ENCODE results near the gene KAT2A. TPM values are rescaled to one million over a fixed set of nuclear protein-coding genes. Genes with fewer than 3 reads are reported as not detected.

The KAT2A gene
- total RNA-seq, 1 donor from 2014 or later: 13.1 TPM

GRCh38 chr17:42109086-42109485 is 12.1 kb downstream of the KAT2A start:
- H3K4me3 ChIP-seq (ENCODE audit: low read depth, low read length): no peak overlapping the region
- TF ChIP-seq CTCF (conservative IDR thresholded peaks at IDR 0.05; ENCODE audit: low read depth, low read length): no peak
- no peak for DNase-seq (ENCODE audit: low read depth)

GRCh38 chr17:42107597-42108576 is 13.3 kb downstream of the KAT2A start:
- no peak for DNase-seq (ENCODE audit: low read depth)
- no peak overlapping the region for H3K4me3 ChIP-seq (ENCODE audit: low read depth, low read length)
- no peak for TF ChIP-seq CTCF (conservative IDR thresholded peaks at IDR 0.05; ENCODE audit: low read depth, low read length)

- H3K4me3 ChIP-seq (ENCODE audit: low read depth, low read length): no peak overlapping the region
- DNase-seq (ENCODE audit: low read depth): no peak
- TF ChIP-seq CTCF (conservative IDR thresholded peaks at IDR 0.05; ENCODE audit: low read depth, low read length): no peak
Measured at GRCh38 chr17:42107124-42107523, 14.0 kb downstream of the KAT2A start.

GRCh38 chr17:42106009-42106408 is 15.2 kb downstream of the KAT2A start:
- H3K4me3 ChIP-seq (ENCODE audit: low read depth, low read length): no peak overlapping the region
- DNase-seq (ENCODE audit: low read depth): no peak
- no peak for TF ChIP-seq CTCF (conservative IDR thresholded peaks at IDR 0.05; ENCODE audit: low read depth, low read length)

- DNase-seq (ENCODE audit: low read depth): no peak
- no peak overlapping the region for H3K4me3 ChIP-seq (ENCODE audit: low read depth, low read length)
- no peak for TF ChIP-seq CTCF (conservative IDR thresholded peaks at IDR 0.05; ENCODE audit: low read depth, low read length)
Measured at GRCh38 chr17:42104264-42104663, 16.9 kb downstream of the KAT2A start.

GRCh38 chr17:42103221-42103954 is 17.8 kb downstream of the KAT2A start:
- TF ChIP-seq CTCF (conservative IDR thresholded peaks at IDR 0.05; ENCODE audit: low read depth, low read length): no peak
- DNase-seq (ENCODE audit: low read depth): no peak
- no peak overlapping the region for H3K4me3 ChIP-seq (ENCODE audit: low read depth, low read length)

All from epithelial cell of proximal tubule (primary cell).